A549 (cell line): ENCODE results near the gene CCDC85B. TPM values are rescaled to one million over a fixed set of nuclear protein-coding genes. Genes with fewer than 3 reads are reported as not detected.
A peak's percentile ranks its signal among the peaks of the same experiment; 100 is the strongest.

Experiments
- ATAC-seq, 2 experiments: fragments of 200-7000 bp in 1 of 2; fragments of >200 bp in 1 of 2; cut with Nextera tagmentation in 1 of 2; cut with Tn5 transposase in 1 of 2; 3 replicates each; pipeline versions ENCODE4 v1.8.0 to v1.9.1; 2018 to 2020; ENCODE audit warnings: mild to moderate bottlenecking in 1 of 2, moderate library complexity in 1 of 2
- CTCF ChIA-PET: fragments of 300-600 bp; sonication (Branson Sonifier 250); formaldehyde crosslinking; extraction: SDS; loops from one replicate; lab custom pipeline; 2021; ENCODE audit warnings: antibody characterized with exemption, inconsistent platforms; lab: Yijun Ruan, JAX
- POLR2A ChIA-PET: fragments of 350-600 bp; formaldehyde crosslinking; extraction: SDS; loops from one replicate; lab custom pipeline; 2021; ENCODE audit warnings: antibody characterized with exemption, inconsistent platforms; lab: Yijun Ruan, JAX
- DNase-seq, 2 experiments: peaks; one replicate each; pipeline versions ENCODE4 v3.0.0 to v3.0.0-alpha.2; 2011 to 2016; ENCODE audit warnings: low read depth in 1 of 2, low spot score in 1 of 2
- FAIRE-seq: peaks from 2 replicates; lab custom pipeline; 2011; peaks lifted over from hg19 to GRCh38; lab: Jason Lieb, UNC
- H3K27ac ChIP-seq, 2 experiments: fragments of >200 bp; sonication (Bioruptor Twin); formaldehyde crosslinking; 3 replicates each; pipeline ENCODE4 v1.5.1; 2016 to 2017
- H3K4me1 ChIP-seq: fragments of >200 bp; sonication (Bioruptor Twin); formaldehyde crosslinking; 3 replicates; pipeline ENCODE4 v1.6.1; 2016
- H3K4me2 ChIP-seq: fragments of >200 bp; sonication (Bioruptor Twin); formaldehyde crosslinking; 3 replicates; pipeline ENCODE4 v1.6.1; 2016
- H3K4me3 ChIP-seq: fragments of >200 bp; sonication (Bioruptor Twin); formaldehyde crosslinking; 3 replicates; pipeline ENCODE4 v1.5.1; 2016
- H3K9me3 ChIP-seq: fragments of >200 bp; sonication (Bioruptor Twin); formaldehyde crosslinking; 3 replicates; pipeline ENCODE4 v1.6.1; 2016
- EHMT2 ChIP-seq: fragments of 200-600 bp; sonication (generic); IDR thresholded peaks from 2 replicates; pipeline ENCODE4 v1.6.1; 2016; ENCODE audit warnings: antibody characterized with exemption, low read depth, mild to moderate bottlenecking, moderate library complexity
- ELK1 ChIP-seq: fragments of 150-350 bp; IDR thresholded peaks from 2 replicates; pipeline ENCODE4 v1.6.1; 2014; ENCODE audit warnings: low read depth, mild to moderate bottlenecking, low read length
- GATA3 ChIP-seq: IDR thresholded peaks from 2 replicates; pipeline ENCODE4 v1.6.1; 2012; ENCODE audit warnings: borderline replicate concordance
- HOXB5 ChIP-seq: fragments of 250-450 bp; sonication (Bioruptor Pico); IDR thresholded peaks from 2 replicates; pipeline ENCODE4 v1.5.0; 2020; ENCODE audit warnings: mild to moderate bottlenecking, moderate library complexity
- KDM5A ChIP-seq: fragments of 200-600 bp; sonication (generic); IDR thresholded peaks from 2 replicates; pipeline ENCODE4 v1.6.1; 2016; ENCODE audit warnings: antibody characterized with exemption, mild to moderate bottlenecking
- MAFK ChIP-seq: fragments of 450-650 bp; IDR thresholded peaks from 2 replicates; pipeline ENCODE4 v1.6.1; 2014; ENCODE audit not compliant: partially characterized antibody
- MYC ChIP-seq: IDR thresholded peaks from 2 replicates; pipeline ENCODE4 v1.6.1; 2012; ENCODE audit warnings: mild to moderate bottlenecking, inconsistent platforms, low read length, improper control_type of control experiment, borderline replicate concordance
- NR3C1 ChIP-seq: fragments of >200 bp; sonication (Bioruptor Twin); formaldehyde crosslinking; IDR thresholded peaks from 3 replicates; pipeline ENCODE4 v1.6.1; 2017
- RARB ChIP-seq: fragments of 250-450 bp; sonication (Bioruptor Pico); IDR thresholded peaks from 2 replicates; pipeline ENCODE4 v1.8.0; 2021; ENCODE audit warnings: mild to moderate bottlenecking, moderate library complexity
- RCOR1 ChIP-seq: fragments of 150-350 bp; IDR thresholded peaks from 2 replicates; pipeline ENCODE4 v1.6.1; 2014; ENCODE audit warnings: antibody characterized with exemption, low read length, low read depth
- REST ChIP-seq: fragments of 200-600 bp; sonication (generic); IDR thresholded peaks from 2 replicates; pipeline ENCODE4 v1.6.1; 2016; ENCODE audit warnings: antibody characterized with exemption, mild to moderate bottlenecking, moderate library complexity
- TFCP2L1 ChIP-seq: fragments of 250-450 bp; sonication (Bioruptor Pico); IDR thresholded peaks from 2 replicates; pipeline ENCODE4 v1.5.0; 2021; ENCODE audit warnings: mild to moderate bottlenecking
- TP53 ChIP-seq: fragments of 250-450 bp; sonication (Bioruptor Pico); IDR thresholded peaks from 2 replicates; pipeline ENCODE4 v1.5.0; 2021; ENCODE audit warnings: mild to moderate bottlenecking, moderate library complexity
- ZC3H11A ChIP-seq: fragments of 450-650 bp; IDR thresholded peaks from 2 replicates; pipeline ENCODE4 v1.6.1; 2014; ENCODE audit warnings: antibody characterized with exemption, mild to moderate bottlenecking
- WGBS: methylation state at CpG from one replicate; pipeline ENCODE4 v1.1.6; 2017; ENCODE audit errors: missing lambda C conversion rate; 5-methylcytosine and 5-hydroxymethylcytosine counted together
- polyA plus RNA-seq, 4 experiments: library from polyadenylated mRNA; depleted of rRNA in 3 of 4; stranded (reverse); fragments of >200 nt; fragmentation: RNase III in 1 of 4; extraction: RNeasy Plus Mini Kit Qiagen cat#74134 plus additional on column Dnase treatment in 1 of 4; gene quantifications; 2 replicates in 3 of 4; 3 replicates in 1 of 4; pipeline ENCODE4 v1.2.3, GENCODE V29; 2011 to 2017
- TF ChIP-seq, protein P1 (sequence below): fragments of >200 bp; sonication (Bioruptor Twin); formaldehyde crosslinking; IDR thresholded peaks from 3 replicates; pipeline ENCODE4 v1.5.1; 2016
- TF ChIP-seq, protein P2 (sequence below): fragments of >200 bp; sonication (Bioruptor Twin); formaldehyde crosslinking; IDR thresholded peaks from 2 replicates; pipeline ENCODE4 v1.6.1; 2016
- TF ChIP-seq, protein P3 (sequence below): fragments of 250-450 bp; sonication (Bioruptor Pico); IDR thresholded peaks from 2 replicates; pipeline ENCODE4 v1.5.0; 2020; ENCODE audit warnings: low read depth, mild to moderate bottlenecking, moderate library complexity

The CCDC85B gene
- polyA plus RNA-seq, 2 of the 4 experiments (the other 2 are of a cell fraction): 7.3 to 27.5 TPM

DNA sequence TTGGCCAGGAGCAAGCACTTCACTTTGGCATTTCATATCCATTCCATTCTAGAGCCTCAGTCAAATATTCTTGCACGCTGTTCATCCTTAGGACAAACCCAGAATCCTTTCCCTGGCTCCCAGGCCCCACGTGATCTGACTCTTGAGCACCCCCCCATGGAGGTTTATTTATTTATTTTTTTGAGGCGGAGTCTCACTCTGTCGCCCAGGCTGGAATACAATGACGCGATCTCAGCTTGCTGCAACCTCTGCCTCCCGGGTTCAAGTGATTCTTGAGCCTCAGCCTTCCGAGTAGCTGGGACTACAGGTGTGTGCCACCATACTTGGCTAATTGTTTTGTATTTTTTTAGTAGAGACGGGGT, 42.1 kb downstream of the CCDC85B start (continued):
- TF ChIP-seq, protein P1, sequence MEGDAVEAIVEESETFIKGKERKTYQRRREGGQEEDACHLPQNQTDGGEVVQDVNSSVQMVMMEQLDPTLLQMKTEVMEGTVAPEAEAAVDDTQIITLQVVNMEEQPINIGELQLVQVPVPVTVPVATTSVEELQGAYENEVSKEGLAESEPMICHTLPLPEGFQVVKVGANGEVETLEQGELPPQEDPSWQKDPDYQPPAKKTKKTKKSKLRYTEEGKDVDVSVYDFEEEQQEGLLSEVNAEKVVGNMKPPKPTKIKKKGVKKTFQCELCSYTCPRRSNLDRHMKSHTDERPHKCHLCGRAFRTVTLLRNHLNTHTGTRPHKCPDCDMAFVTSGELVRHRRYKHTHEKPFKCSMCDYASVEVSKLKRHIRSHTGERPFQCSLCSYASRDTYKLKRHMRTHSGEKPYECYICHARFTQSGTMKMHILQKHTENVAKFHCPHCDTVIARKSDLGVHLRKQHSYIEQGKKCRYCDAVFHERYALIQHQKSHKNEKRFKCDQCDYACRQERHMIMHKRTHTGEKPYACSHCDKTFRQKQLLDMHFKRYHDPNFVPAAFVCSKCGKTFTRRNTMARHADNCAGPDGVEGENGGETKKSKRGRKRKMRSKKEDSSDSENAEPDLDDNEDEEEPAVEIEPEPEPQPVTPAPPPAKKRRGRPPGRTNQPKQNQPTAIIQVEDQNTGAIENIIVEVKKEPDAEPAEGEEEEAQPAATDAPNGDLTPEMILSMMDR: peak; percentile 6; the same call in 1 of the 3 replicates
- no peak for TF ChIP-seq MYC
- TF ChIP-seq ZC3H11A: no peak

- Histone ChIP-seq H3K4me3 (no peak overlapping the region), H3K9me3 (no peaks in the 10 kb centered on the region), H3K4me2 (no peak overlapping the region)
- whole genome bisulfite sequencing: 83% methylated on average over 4 of the region's 4 CpGs
- POLR2A ChIA-PET: no interaction called here
- no peak for ATAC-seq
- DNase-seq: no peak
- TF ChIP-seq GATA3 (no peak), REST (no peak), EHMT2 (no peak), TFCP2L1 (CRISPR knock-in tag) (no peak), RARB (CRISPR knock-in tag) (no peak), ELK1 (no peak), KDM5A (no peak), RCOR1 (no peak)
- TF ChIP-seq, protein P2, sequence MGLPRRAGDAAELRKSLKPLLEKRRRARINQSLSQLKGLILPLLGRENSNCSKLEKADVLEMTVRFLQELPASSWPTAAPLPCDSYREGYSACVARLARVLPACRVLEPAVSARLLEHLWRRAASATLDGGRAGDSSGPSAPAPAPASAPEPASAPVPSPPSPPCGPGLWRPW: no peak
- TF ChIP-seq, protein P3, sequence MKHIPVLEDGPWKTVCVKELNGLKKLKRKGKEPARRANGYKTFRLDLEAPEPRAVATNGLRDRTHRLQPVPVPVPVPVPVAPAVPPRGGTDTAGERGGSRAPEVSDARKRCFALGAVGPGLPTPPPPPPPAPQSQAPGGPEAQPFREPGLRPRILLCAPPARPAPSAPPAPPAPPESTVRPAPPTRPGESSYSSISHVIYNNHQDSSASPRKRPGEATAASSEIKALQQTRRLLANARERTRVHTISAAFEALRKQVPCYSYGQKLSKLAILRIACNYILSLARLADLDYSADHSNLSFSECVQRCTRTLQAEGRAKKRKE (CRISPR knock-in tag): no peak
- TF ChIP-seq, all 56 proteins: peak for 0
- Histone ChIP-seq H3K4me1 (peaks cover 9% of the 10 kb centered on the region; the same call in 1 of the 3 replicates), H3K27ac (no peak overlapping the region)
- FAIRE-seq: no peak
- CTCF ChIA-PET: interaction anchor here (0.6 to 1.9 kb wide), 9 partner anchors 11 to 248 kb away, joined by 3 to 7 read pairs (median 3); partner anchors contain the start of genes FIBP and MUS81
Observed at GRCh38 chr11:65934014-65934413, 43.5 kb downstream of the CCDC85B start.

DNA sequence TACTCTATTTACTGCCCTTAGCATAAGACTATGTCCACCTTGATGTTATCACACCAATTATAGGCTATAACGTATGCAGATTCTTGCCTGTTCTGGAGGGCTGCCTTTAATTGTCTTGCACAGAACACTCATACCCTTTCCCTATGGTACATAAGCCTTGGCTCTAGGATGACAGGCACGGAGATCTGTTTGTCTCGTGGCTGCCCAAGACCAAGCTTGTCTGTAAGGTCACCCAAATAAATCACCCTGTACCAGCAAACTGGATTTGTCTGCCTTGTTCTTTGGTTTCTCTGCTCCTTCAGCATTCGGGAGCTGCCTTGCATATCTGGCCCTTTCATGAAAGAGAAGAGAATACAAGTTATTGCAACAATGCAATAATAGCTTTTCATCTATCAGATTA, 47.3 kb downstream of the CCDC85B start:
- DNase-seq (no peak), FAIRE-seq (no peak), ATAC-seq (no peak)
- Histone ChIP-seq H3K4me2 (no peak overlapping the region), H3K4me1 (peaks cover 3% of the 10 kb centered on the region; the same call in 1 of the 3 replicates), H3K27ac (no peak overlapping the region), H3K4me3 (no peak overlapping the region), H3K9me3 (no peaks in the 10 kb centered on the region)
- WGBS: 51% methylated on average over 4 of the region's 4 CpGs
- POLR2A ChIA-PET: no interaction called here
- CTCF ChIA-PET: interaction anchor here (1.2 to 3.6 kb wide), 5 partner anchors 9 to 53 kb away, joined by 3 to 20 read pairs (median 8); partner anchors contain the start of gene FIBP
- TF ChIP-seq MYC: no peak
- TF ChIP-seq GATA3: no peak
- no peak for TF ChIP-seq MAFK
- TF ChIP-seq EHMT2: no peak
- no peak for TF ChIP-seq TP53
- no peak for TF ChIP-seq HOXB5
- no peak for TF ChIP-seq NR3C1

Other genes with a start within 250 kb of the CCDC85B start
- 28.9 and 31.8 TPM in 2 replicates for gene RELA, start 227.8 kb upstream of the CCDC85B start, polyA plus RNA-seq (2011; rRNA removed)
- 50.7 to 55.8 TPM (median 55.1 TPM) in 3 replicates for gene RELA, start 227.8 kb upstream of the CCDC85B start, polyA plus RNA-seq (2017; fragmentation: RNase III; extraction: RNeasy Plus Mini Kit Qiagen cat#74134 plus additional on column Dnase treatment)
- gene KAT5, start 178.4 kb upstream of the CCDC85B start, polyA plus RNA-seq (2011; rRNA removed): 25.8 and 34.6 TPM in 2 replicates
- gene KAT5, start 178.4 kb upstream of the CCDC85B start, polyA plus RNA-seq (2017; fragmentation: RNase III; extraction: RNeasy Plus Mini Kit Qiagen cat#74134 plus additional on column Dnase treatment): 39.8 to 44.7 TPM (median 41.2 TPM) in 3 replicates
- gene RNASEH2C, start 169.9 kb upstream of the CCDC85B start, polyA plus RNA-seq (2011; rRNA removed): 15.1 and 15.8 TPM in 2 replicates
- 36.4 to 39.3 TPM (median 36.9 TPM) in 3 replicates for gene RNASEH2C, start 169.9 kb upstream of the CCDC85B start, polyA plus RNA-seq (2017; fragmentation: RNase III; extraction: RNeasy Plus Mini Kit Qiagen cat#74134 plus additional on column Dnase treatment)
- 5.2 and 5.8 TPM in 2 replicates for gene AP5B1, start 109.7 kb upstream of the CCDC85B start, polyA plus RNA-seq (2011; rRNA removed)
- 9.0 to 10.2 TPM (median 9.2 TPM) in 3 replicates for gene AP5B1, start 109.7 kb upstream of the CCDC85B start, polyA plus RNA-seq (2017; fragmentation: RNase III; extraction: RNeasy Plus Mini Kit Qiagen cat#74134 plus additional on column Dnase treatment)
- gene OVOL1, start 103.6 kb upstream of the CCDC85B start, polyA plus RNA-seq (2011; rRNA removed): not detected in 2 replicates
- gene OVOL1, start 103.6 kb upstream of the CCDC85B start, polyA plus RNA-seq (2017; fragmentation: RNase III; extraction: RNeasy Plus Mini Kit Qiagen cat#74134 plus additional on column Dnase treatment): not detected in 3 replicates
- gene SNX32, start 56.7 kb upstream of the CCDC85B start, polyA plus RNA-seq (2011; rRNA removed): not detected in 2 replicates
- 0.04 to 0.08 TPM (median 0.05 TPM) in 3 replicates for gene SNX32, start 56.7 kb upstream of the CCDC85B start, polyA plus RNA-seq (2017; fragmentation: RNase III; extraction: RNeasy Plus Mini Kit Qiagen cat#74134 plus additional on column Dnase treatment)
- gene CFL1, start 32.5 kb upstream of the CCDC85B start, polyA plus RNA-seq (2011; rRNA removed): 1,346 and 1,591 TPM in 2 replicates
- 1,780 to 1,825 TPM (median 1,795 TPM) in 3 replicates for gene CFL1, start 32.5 kb upstream of the CCDC85B start, polyA plus RNA-seq (2017; fragmentation: RNase III; extraction: RNeasy Plus Mini Kit Qiagen cat#74134 plus additional on column Dnase treatment)
- gene MUS81, start 30.2 kb upstream of the CCDC85B start, polyA plus RNA-seq (2011; rRNA removed): 27.8 and 30.5 TPM in 2 replicates
- 33.4 to 34.9 TPM (median 34.2 TPM) in 3 replicates for gene MUS81, start 30.2 kb upstream of the CCDC85B start, polyA plus RNA-seq (2017; fragmentation: RNase III; extraction: RNeasy Plus Mini Kit Qiagen cat#74134 plus additional on column Dnase treatment)
- gene EFEMP2, start 17.9 kb upstream of the CCDC85B start, polyA plus RNA-seq (2011; rRNA removed): 0.89 and 1.3 TPM in 2 replicates
- 0.98 to 1.5 TPM (median 1.4 TPM) in 3 replicates for gene EFEMP2, start 17.9 kb upstream of the CCDC85B start, polyA plus RNA-seq (2017; fragmentation: RNase III; extraction: RNeasy Plus Mini Kit Qiagen cat#74134 plus additional on column Dnase treatment)
- gene CTSW, start 10.8 kb upstream of the CCDC85B start, polyA plus RNA-seq (2011; rRNA removed): not detected in 2 replicates
- not detected in 3 replicates for gene CTSW, start 10.8 kb upstream of the CCDC85B start, polyA plus RNA-seq (2017; fragmentation: RNase III; extraction: RNeasy Plus Mini Kit Qiagen cat#74134 plus additional on column Dnase treatment)
- 72.2 and 83.0 TPM in 2 replicates for gene FIBP, start 2.2 kb upstream of the CCDC85B start, polyA plus RNA-seq (2011; rRNA removed)
- 60.4 to 66.2 TPM (median 65.3 TPM) in 3 replicates for gene FIBP, start 2.2 kb upstream of the CCDC85B start, polyA plus RNA-seq (2017; fragmentation: RNase III; extraction: RNeasy Plus Mini Kit Qiagen cat#74134 plus additional on column Dnase treatment)
- 6.7 and 9.6 TPM in 2 replicates for gene FOSL1, start 9.7 kb downstream of the CCDC85B start, polyA plus RNA-seq (2011; rRNA removed)
- 24.1 to 55.8 TPM (median 24.1 TPM) in 3 replicates for gene FOSL1, start 9.7 kb downstream of the CCDC85B start, polyA plus RNA-seq (2017; fragmentation: RNase III; extraction: RNeasy Plus Mini Kit Qiagen cat#74134 plus additional on column Dnase treatment)
- 10.6 and 17.2 TPM in 2 replicates for gene C11orf68, start 28.4 kb downstream of the CCDC85B start, polyA plus RNA-seq (2011; rRNA removed)
- 16.5 to 23.1 TPM (median 17.0 TPM) in 3 replicates for gene C11orf68, start 28.4 kb downstream of the CCDC85B start, polyA plus RNA-seq (2017; fragmentation: RNase III; extraction: RNeasy Plus Mini Kit Qiagen cat#74134 plus additional on column Dnase treatment)
- gene DRAP1, start 28.8 kb downstream of the CCDC85B start, polyA plus RNA-seq (2011; rRNA removed): 27.8 and 73.7 TPM in 2 replicates
- 143 to 187 TPM (median 143 TPM) in 3 replicates for gene DRAP1, start 28.8 kb downstream of the CCDC85B start, polyA plus RNA-seq (2017; fragmentation: RNase III; extraction: RNeasy Plus Mini Kit Qiagen cat#74134 plus additional on column Dnase treatment)
- not detected in 2 replicates for gene TSGA10IP, start 54.8 kb downstream of the CCDC85B start, polyA plus RNA-seq (2011; rRNA removed)
- gene TSGA10IP, start 54.8 kb downstream of the CCDC85B start, polyA plus RNA-seq (2017; fragmentation: RNase III; extraction: RNeasy Plus Mini Kit Qiagen cat#74134 plus additional on column Dnase treatment): not detected in 3 replicates
- gene SART1, start 71.1 kb downstream of the CCDC85B start, polyA plus RNA-seq (2011; rRNA removed): 15.1 and 22.0 TPM in 2 replicates
- 52.8 to 62.8 TPM (median 53.8 TPM) in 3 replicates for gene SART1, start 71.1 kb downstream of the CCDC85B start, polyA plus RNA-seq (2017; fragmentation: RNase III; extraction: RNeasy Plus Mini Kit Qiagen cat#74134 plus additional on column Dnase treatment)
- gene EIF1AD, start 111.5 kb downstream of the CCDC85B start, polyA plus RNA-seq (2011; rRNA removed): 38.6 and 42.0 TPM in 2 replicates
- gene EIF1AD, start 111.5 kb downstream of the CCDC85B start, polyA plus RNA-seq (2017; fragmentation: RNase III; extraction: RNeasy Plus Mini Kit Qiagen cat#74134 plus additional on column Dnase treatment): 39.8 to 44.6 TPM (median 41.0 TPM) in 3 replicates
- 385 and 399 TPM in 2 replicates for gene BANF1, start 111.8 kb downstream of the CCDC85B start, polyA plus RNA-seq (2011; rRNA removed)
- 304 to 315 TPM (median 309 TPM) in 3 replicates for gene BANF1, start 111.8 kb downstream of the CCDC85B start, polyA plus RNA-seq (2017; fragmentation: RNase III; extraction: RNeasy Plus Mini Kit Qiagen cat#74134 plus additional on column Dnase treatment)
- gene CST6, start 121.3 kb downstream of the CCDC85B start, polyA plus RNA-seq (2011; rRNA removed): not detected in 2 replicates
- gene CST6, start 121.3 kb downstream of the CCDC85B start, polyA plus RNA-seq (2017; fragmentation: RNase III; extraction: RNeasy Plus Mini Kit Qiagen cat#74134 plus additional on column Dnase treatment): not detected in 3 replicates
- gene CATSPER1, start 135.8 kb downstream of the CCDC85B start, polyA plus RNA-seq (2011; rRNA removed): 0.54 and 0.97 TPM in 2 replicates
- gene CATSPER1, start 135.8 kb downstream of the CCDC85B start, polyA plus RNA-seq (2017; fragmentation: RNase III; extraction: RNeasy Plus Mini Kit Qiagen cat#74134 plus additional on column Dnase treatment): 0.46 to 0.75 TPM (median 0.70 TPM) in 3 replicates
- gene GAL3ST3, start 158.5 kb downstream of the CCDC85B start, polyA plus RNA-seq (2011; rRNA removed): not detected in 2 replicates
- not detected in 3 replicates for gene GAL3ST3, start 158.5 kb downstream of the CCDC85B start, polyA plus RNA-seq (2017; fragmentation: RNase III; extraction: RNeasy Plus Mini Kit Qiagen cat#74134 plus additional on column Dnase treatment)
- 107 and 108 TPM in 2 replicates for gene SF3B2, start 161.7 kb downstream of the CCDC85B start, polyA plus RNA-seq (2011; rRNA removed)
- 169 to 184 TPM (median 182 TPM) in 3 replicates for gene SF3B2, start 161.7 kb downstream of the CCDC85B start, polyA plus RNA-seq (2017; fragmentation: RNase III; extraction: RNeasy Plus Mini Kit Qiagen cat#74134 plus additional on column Dnase treatment)
- 48.2 and 71.7 TPM in 2 replicates for gene PACS1, start 179.6 kb downstream of the CCDC85B start, polyA plus RNA-seq (2011; rRNA removed)
- 49.4 to 64.0 TPM (median 59.1 TPM) in 3 replicates for gene PACS1, start 179.6 kb downstream of the CCDC85B start, polyA plus RNA-seq (2017; fragmentation: RNase III; extraction: RNeasy Plus Mini Kit Qiagen cat#74134 plus additional on column Dnase treatment)